ENCODE data around the gene AFM. TPM values are rescaled to one million over a fixed set of nuclear protein-coding genes. Genes with fewer than 3 reads are reported as not detected.

The AFM gene
- polyA plus RNA-seq, 1 donor from 2014 or later: not detected

- TF ChIP-seq MXI1 (conservative IDR thresholded peaks at IDR 0.05; ENCODE audit: poor library complexity, severe bottlenecking) (no peak), SMC3 (conservative IDR thresholded peaks at IDR 0.05; ENCODE audit: poor library complexity) (no peak), TAF1 (IDR thresholded peaks at IDR 0.05; ENCODE audit: low read depth) (no peak), EZH2 (IDR thresholded peaks at IDR 0.05; ENCODE audit: borderline replicate concordance, insufficient read depth, low read length, poor library complexity, severe bottlenecking) (no peak)
- Histone ChIP-seq H3K79me2 (replicated peaks; ENCODE audit: insufficient read depth, low read length) (no peaks in the 10 kb centered on the region), H3K27me3 (ENCODE audit: insufficient read depth, low read depth, low read length) (no peaks in the 10 kb centered on the region), H4K20me1 (ENCODE audit: insufficient read depth) (no peaks in the 10 kb centered on the region), H3K27ac (ENCODE audit: low read length) (no peak overlapping the region), H3F3A (ENCODE audit: insufficient read depth, low read length, poor library complexity, severe bottlenecking) (no peaks in the 10 kb centered on the region), H3K9me2 (ENCODE audit: insufficient read depth, low read length) (no peaks in the 10 kb centered on the region), H2AFZ (ENCODE audit: low read depth, low read length) (no peak overlapping the region), H3K4me2 (ENCODE audit: low read length) (no peak overlapping the region), H3K36me3 (ENCODE audit: insufficient read depth, low read length) (no peaks in the 10 kb centered on the region), H3K4me3 (ENCODE audit: low read length) (no peak overlapping the region), H3K9me3 (ENCODE audit: low read length) (no peaks in the 10 kb centered on the region), H3K9ac (ENCODE audit: low read length) (no peak overlapping the region)
These were observed 44.6 kb upstream of the AFM start for GRCh38 chr4:73436674-73437557.

- no peak for TF ChIP-seq CTCF (IDR thresholded peaks at IDR 0.05; ENCODE audit: poor library complexity, severe bottlenecking)
- no peak for TF ChIP-seq EZH2 (IDR thresholded peaks at IDR 0.05; ENCODE audit: borderline replicate concordance, insufficient read depth, low read length, poor library complexity, severe bottlenecking)
- no peak for TF ChIP-seq SMC3 (conservative IDR thresholded peaks at IDR 0.05; ENCODE audit: poor library complexity)
- TF ChIP-seq POLR2AphosphoS5 (IDR thresholded peaks at IDR 0.05): no peak
- TF ChIP-seq TAF1 (IDR thresholded peaks at IDR 0.05; ENCODE audit: low read depth): no peak
- TF ChIP-seq RAD21 (conservative IDR thresholded peaks at IDR 0.05): no peak
- TF ChIP-seq REST (IDR thresholded peaks at IDR 0.05; ENCODE audit: borderline replicate concordance): no peak
- no peaks in the 10 kb centered on the region for H3K9me2 ChIP-seq (ENCODE audit: insufficient read depth, low read length)
- H3K9ac ChIP-seq (ENCODE audit: low read length): no peak overlapping the region
- H3K4me3 ChIP-seq (ENCODE audit: low read length): no peak overlapping the region
- H3F3A ChIP-seq (ENCODE audit: insufficient read depth, low read length, poor library complexity, severe bottlenecking): no peaks in the 10 kb centered on the region
- H3K36me3 ChIP-seq (ENCODE audit: insufficient read depth, low read length): no peaks in the 10 kb centered on the region
- no peaks in the 10 kb centered on the region for H4K20me1 ChIP-seq (ENCODE audit: insufficient read depth)
- no peaks in the 10 kb centered on the region for H3K27me3 ChIP-seq (ENCODE audit: insufficient read depth, low read depth, low read length)
- no peak overlapping the region for H2AFZ ChIP-seq (ENCODE audit: low read depth, low read length)
- H3K27ac ChIP-seq (ENCODE audit: low read length): no peak overlapping the region
- H3K9me3 ChIP-seq (ENCODE audit: low read length): no peaks in the 10 kb centered on the region
- H3K4me2 ChIP-seq (ENCODE audit: low read length): no peak overlapping the region
- H3K79me2 ChIP-seq (replicated peaks; ENCODE audit: insufficient read depth, low read length): no peaks in the 10 kb centered on the region
These were observed 44.0 kb upstream of the AFM start for GRCh38 chr4:73437558-73437956.
